Measurements from ENCODE around the gene NSF.
"Not testable (repeated sequence)": the region's sequence is repeated elsewhere in the genome, so short reads cannot be mapped to it uniquely, and the experiment has no call there.

The NSF gene

DNA sequence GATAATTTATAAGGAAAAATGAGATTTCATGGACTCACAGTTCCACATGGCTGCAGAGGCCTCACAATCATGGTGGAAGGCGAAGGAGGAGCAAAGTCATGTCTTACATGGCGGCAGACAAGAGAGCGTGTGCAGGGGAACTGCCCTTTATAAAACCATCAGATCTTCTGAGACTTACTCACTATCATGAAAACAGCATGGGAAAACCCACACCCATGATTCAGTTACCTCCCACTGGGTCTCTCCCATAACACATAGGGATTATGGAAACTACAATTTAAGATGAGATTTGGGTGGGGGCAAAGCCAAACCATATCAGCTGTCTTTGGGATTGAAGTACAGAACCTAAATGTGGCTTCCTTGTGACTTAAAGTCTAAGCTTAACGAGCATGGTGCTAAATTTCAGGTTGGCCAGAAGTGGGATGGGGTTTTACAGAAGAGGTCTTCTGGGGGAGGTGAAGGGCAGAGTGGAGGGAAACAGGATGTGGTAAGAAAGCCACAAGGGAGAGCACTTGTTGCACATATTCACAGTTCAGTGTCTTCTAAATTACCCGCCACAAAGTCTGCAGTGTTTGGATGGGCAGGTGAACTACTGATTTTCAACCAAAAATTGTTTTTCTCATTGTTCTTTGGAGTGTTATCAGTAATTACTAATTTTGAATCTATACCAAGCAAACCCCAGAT is 38.4 kb downstream of the NSF start:
- H3K4me3 ChIP-seq (ENCODE audit: extremely low read depth, insufficient read depth, low read length, poor library complexity, severe bottlenecking); H3K4me1 ChIP-seq (ENCODE audit: control insufficient read depth, insufficient read depth, low read length, poor library complexity, severe bottlenecking); H3K9me3 ChIP-seq (ENCODE audit: control insufficient read depth, low read length); H3K27ac ChIP-seq (ENCODE audit: low read depth, low read length, severe bottlenecking); H3K36me3 ChIP-seq (ENCODE audit: control insufficient read depth, insufficient read depth, low read length): not testable (repeated sequence)
- WGBS, 2 experiments (ENCODE audit: insufficient coverage in 2 of 2) = no CpG with 5 or more reads among the region's 5 CpGs

DNA sequence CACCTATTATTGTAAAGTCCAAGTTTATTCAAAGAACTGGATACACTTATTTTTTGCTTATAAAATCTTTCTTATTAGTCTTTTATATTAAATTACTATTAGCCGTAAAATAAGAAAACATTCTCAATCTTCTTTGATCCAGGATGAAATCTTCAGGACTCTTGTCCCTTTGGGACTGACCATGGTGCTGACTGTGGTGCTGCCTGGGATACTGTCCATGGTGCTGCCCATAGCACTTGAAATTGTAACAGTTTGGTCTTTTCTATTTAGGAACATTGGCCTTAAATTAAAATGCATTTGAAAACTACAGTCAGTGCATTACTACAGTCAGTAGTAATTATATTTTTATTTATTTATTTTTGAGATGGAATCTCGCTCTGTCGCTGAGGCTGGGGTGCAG is 41.7 kb downstream of the NSF start:
- no CpG with 5 or more reads among the region's 3 CpGs for WGBS, 2 experiments (ENCODE audit: insufficient coverage in 2 of 2)

DNA sequence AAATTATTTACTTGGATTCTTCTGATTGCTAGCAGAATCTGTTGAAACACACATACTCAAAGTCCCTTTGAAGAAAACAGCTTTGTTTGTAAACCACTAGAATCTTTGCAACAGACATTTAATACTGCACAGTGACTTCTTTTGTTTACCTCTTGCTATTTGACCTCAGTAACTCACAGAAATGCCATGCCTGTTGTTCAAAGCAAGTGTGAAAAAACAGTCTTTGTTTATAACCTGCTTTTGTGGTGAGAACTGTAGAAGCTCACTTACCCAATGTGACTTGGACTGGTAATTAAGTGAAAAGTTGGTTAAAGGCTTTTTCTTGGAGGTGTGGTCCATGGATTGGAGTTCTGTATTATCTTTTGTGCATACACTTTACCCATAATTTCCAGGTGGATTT is 44.4 kb downstream of the NSF start:
- H3K36me3 ChIP-seq (ENCODE audit: control insufficient read depth, insufficient read depth, low read length); H3K4me1 ChIP-seq (ENCODE audit: control insufficient read depth, insufficient read depth, low read length, poor library complexity, severe bottlenecking); H3K4me3 ChIP-seq (ENCODE audit: extremely low read depth, insufficient read depth, low read length, poor library complexity, severe bottlenecking); H3K9me3 ChIP-seq (ENCODE audit: control insufficient read depth, low read length); H3K27ac ChIP-seq (ENCODE audit: low read depth, low read length, severe bottlenecking): not testable (repeated sequence)

More for the DNA sequence above, 41.7 kb downstream of the NSF start:
- H3K4me1 ChIP-seq (ENCODE audit: control insufficient read depth, insufficient read depth, low read length, poor library complexity, severe bottlenecking); H3K27ac ChIP-seq (ENCODE audit: low read depth, low read length, severe bottlenecking); H3K9me3 ChIP-seq (ENCODE audit: control insufficient read depth, low read length); H3K4me3 ChIP-seq (ENCODE audit: extremely low read depth, insufficient read depth, low read length, poor library complexity, severe bottlenecking); H3K36me3 ChIP-seq (ENCODE audit: control insufficient read depth, insufficient read depth, low read length): not testable (repeated sequence)

DNA sequence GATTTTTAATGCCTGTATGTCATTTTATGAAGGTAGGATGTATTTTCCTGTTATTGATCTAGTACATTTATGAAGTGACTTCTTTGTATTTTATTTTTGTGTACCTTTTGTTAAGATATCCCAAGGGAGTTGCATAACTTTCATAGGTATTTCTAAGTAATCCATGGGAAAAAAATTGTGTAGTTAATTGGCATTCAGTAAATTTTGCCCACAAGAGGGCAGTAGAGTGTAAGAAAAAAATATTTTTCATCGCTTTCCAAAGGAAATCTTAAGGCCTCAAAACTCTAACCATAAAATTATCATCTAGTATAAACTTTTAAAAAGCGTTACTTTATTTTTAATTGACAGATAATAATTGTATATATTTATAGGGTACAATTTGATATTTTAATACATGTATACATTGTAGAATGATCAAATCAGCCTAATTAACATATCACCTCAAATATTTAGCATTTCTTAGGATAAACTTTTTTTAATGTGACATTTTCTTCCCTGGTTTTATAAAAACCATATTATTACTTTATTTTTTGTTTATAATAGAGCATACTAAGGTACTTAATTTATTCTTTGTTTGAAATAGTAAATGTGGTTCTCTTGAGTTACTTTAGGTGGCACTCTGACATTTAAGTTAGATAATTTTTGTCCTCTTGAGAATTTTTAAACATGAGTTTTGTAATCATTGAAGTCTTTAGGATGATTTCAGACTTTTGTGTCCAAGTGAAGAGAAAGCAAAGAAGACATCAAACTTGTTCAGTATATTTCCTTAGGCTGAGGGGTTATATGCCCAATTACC is 51.6 kb downstream of the NSF start:
- not testable (repeated sequence) for H3K27ac ChIP-seq (ENCODE audit: low read depth, low read length, severe bottlenecking); H3K4me1 ChIP-seq (ENCODE audit: control insufficient read depth, insufficient read depth, low read length, poor library complexity, severe bottlenecking); H3K36me3 ChIP-seq (ENCODE audit: control insufficient read depth, insufficient read depth, low read length); H3K9me3 ChIP-seq (ENCODE audit: control insufficient read depth, low read length); H3K4me3 ChIP-seq (ENCODE audit: extremely low read depth, insufficient read depth, low read length, poor library complexity, severe bottlenecking)
- no CpG with 5 or more reads among the region's 2 CpGs for WGBS, 2 experiments (ENCODE audit: insufficient coverage in 2 of 2)

DNA sequence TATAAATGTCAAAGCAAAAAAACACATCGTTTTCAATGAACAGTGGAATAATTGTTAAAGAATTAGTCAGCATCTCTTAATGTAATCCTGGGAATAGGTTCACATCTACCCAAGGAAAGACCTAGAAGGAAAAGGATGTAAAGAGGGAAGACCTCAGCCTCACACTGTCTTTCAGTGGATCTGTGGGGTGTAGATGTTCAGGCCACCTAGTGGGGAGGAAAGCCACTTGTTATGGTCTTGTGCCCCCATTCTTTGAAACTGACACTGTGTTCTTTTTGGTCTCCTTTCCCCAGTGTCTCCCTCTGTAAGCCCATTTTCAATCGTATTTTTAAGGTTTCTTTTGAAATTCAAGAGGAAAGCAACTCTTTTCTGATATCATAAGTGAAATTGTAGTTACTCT is 56.8 kb downstream of the NSF start:
- not testable (repeated sequence) for H3K27ac ChIP-seq (ENCODE audit: low read depth, low read length, severe bottlenecking); H3K9me3 ChIP-seq (ENCODE audit: control insufficient read depth, low read length); H3K36me3 ChIP-seq (ENCODE audit: control insufficient read depth, insufficient read depth, low read length); H3K4me3 ChIP-seq (ENCODE audit: extremely low read depth, insufficient read depth, low read length, poor library complexity, severe bottlenecking); H3K4me1 ChIP-seq (ENCODE audit: control insufficient read depth, insufficient read depth, low read length, poor library complexity, severe bottlenecking)
- no CpG with 5 or more reads among the region's 2 CpGs for WGBS, 2 experiments (ENCODE audit: insufficient coverage in 2 of 2)

DNA sequence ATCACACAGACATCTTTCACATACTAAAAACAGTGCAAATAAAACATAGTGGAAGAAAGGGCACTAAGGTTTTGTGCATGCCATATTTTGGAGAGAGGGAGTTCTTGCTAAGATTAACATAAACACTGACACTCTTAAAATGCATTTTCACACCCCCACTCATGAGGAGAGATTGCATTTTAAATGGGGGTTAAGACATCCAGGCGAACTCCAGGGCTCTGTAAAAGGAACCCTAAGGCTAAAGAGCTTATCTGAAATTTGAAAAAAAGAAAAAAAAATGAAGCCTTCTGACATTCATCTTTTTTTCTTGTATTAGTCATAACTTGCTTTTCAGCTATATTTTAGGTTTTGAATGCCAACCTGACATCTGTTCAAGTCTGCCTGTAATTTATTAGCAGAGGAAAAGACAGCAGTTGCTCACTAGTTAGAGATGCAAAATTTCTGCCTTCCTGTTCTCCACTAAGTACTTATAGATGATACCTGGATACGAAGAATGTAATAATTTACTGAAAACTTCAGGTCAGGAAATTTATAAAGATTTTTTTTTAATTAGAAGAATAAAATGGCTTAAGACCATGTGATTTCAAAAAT is 57.3 kb downstream of the NSF start:
- WGBS, 2 experiments (ENCODE audit: insufficient coverage in 2 of 2) = no CpG with 5 or more reads among the region's 2 CpGs
- H3K27ac ChIP-seq (ENCODE audit: low read depth, low read length, severe bottlenecking); H3K9me3 ChIP-seq (ENCODE audit: control insufficient read depth, low read length); H3K4me3 ChIP-seq (ENCODE audit: extremely low read depth, insufficient read depth, low read length, poor library complexity, severe bottlenecking); H3K4me1 ChIP-seq (ENCODE audit: control insufficient read depth, insufficient read depth, low read length, poor library complexity, severe bottlenecking); H3K36me3 ChIP-seq (ENCODE audit: control insufficient read depth, insufficient read depth, low read length): not testable (repeated sequence)

DNA sequence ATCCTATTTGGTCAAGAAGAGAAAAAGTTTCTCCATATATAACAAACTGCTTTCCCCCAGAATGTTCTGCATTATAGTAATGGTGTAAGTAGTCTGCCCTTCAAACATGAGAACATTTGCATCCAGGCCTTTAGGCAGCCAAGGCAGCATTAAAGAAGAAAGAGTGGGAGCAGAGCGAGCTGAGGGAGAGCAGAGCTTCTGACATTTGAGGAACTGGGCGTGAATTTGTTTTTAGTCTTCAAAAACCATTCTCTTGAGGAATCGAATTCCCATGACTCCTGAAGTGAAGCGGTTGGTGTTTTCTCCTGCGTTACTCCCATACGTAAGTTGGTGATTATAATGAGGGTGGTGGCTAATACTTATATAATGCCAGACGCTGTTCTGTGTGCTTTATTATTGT is 58.8 kb downstream of the NSF start:
- not testable (repeated sequence) for H3K4me3 ChIP-seq (ENCODE audit: extremely low read depth, insufficient read depth, low read length, poor library complexity, severe bottlenecking); H3K36me3 ChIP-seq (ENCODE audit: control insufficient read depth, insufficient read depth, low read length); H3K4me1 ChIP-seq (ENCODE audit: control insufficient read depth, insufficient read depth, low read length, poor library complexity, severe bottlenecking); H3K9me3 ChIP-seq (ENCODE audit: control insufficient read depth, low read length); H3K27ac ChIP-seq (ENCODE audit: low read depth, low read length, severe bottlenecking)
- no CpG with 5 or more reads among the region's 7 CpGs for WGBS, 2 experiments (ENCODE audit: insufficient coverage in 2 of 2)

DNA sequence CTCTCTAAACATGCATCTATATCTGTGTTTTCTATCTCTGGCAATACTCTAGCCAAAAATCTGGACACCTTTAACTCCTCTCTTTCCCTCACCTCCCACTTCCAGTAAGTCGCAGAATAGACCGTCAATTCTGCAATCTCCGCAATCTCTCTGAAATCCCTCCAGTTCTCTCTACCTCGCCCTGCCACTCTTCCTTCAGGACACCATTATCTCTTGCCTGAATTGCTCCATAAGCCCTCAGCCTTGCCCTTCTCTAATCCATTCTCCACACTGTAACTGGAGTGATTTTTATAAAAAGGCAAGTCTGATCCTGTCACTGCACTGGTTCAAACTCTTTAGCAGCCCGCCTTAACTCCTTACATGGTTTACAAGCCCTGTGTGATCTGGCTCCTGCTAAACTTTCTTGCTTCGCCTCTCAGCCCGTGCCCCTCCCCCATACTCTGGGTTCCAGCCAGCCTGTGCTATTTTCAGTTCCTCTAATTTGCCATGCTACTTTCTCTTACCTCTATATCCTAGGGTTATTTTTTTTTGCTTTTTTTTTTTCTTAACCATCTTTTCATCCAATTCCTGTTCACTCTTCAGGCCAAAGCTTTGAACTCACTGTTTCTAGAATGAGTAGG is 61.7 kb downstream of the NSF start:
- H3K4me3 ChIP-seq (ENCODE audit: extremely low read depth, insufficient read depth, low read length, poor library complexity, severe bottlenecking); H3K27ac ChIP-seq (ENCODE audit: low read depth, low read length, severe bottlenecking); H3K36me3 ChIP-seq (ENCODE audit: control insufficient read depth, insufficient read depth, low read length); H3K9me3 ChIP-seq (ENCODE audit: control insufficient read depth, low read length); H3K4me1 ChIP-seq (ENCODE audit: control insufficient read depth, insufficient read depth, low read length, poor library complexity, severe bottlenecking): not testable (repeated sequence)
- no CpG with 5 or more reads among the region's 7 CpGs for WGBS, 2 experiments (ENCODE audit: insufficient coverage in 2 of 2)

DNA sequence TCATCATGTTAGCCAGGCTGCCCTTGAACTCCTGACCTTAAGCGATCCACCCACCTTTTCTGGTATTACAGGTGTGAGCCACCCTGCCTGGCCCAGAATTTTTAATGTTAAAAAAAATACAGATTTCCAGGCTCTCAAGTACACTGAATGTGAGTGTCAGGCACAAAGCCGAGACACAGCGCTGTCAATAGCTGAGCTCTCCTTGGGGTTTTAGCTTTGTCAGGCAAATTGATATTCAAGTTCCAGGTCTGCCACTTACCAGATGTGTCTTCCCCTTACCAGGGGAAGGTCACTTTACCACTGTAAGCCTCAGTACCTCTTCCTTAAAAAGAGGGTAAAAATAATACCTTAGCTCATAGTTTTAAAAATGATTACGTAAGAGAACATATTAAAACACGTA is 67.8 kb downstream of the NSF start:
- WGBS, 2 experiments (ENCODE audit: insufficient coverage in 2 of 2) = no CpG with 5 or more reads among the region's 5 CpGs
- H3K4me3 ChIP-seq (ENCODE audit: extremely low read depth, insufficient read depth, low read length, poor library complexity, severe bottlenecking); H3K9me3 ChIP-seq (ENCODE audit: control insufficient read depth, low read length); H3K4me1 ChIP-seq (ENCODE audit: control insufficient read depth, insufficient read depth, low read length, poor library complexity, severe bottlenecking); H3K36me3 ChIP-seq (ENCODE audit: control insufficient read depth, insufficient read depth, low read length); H3K27ac ChIP-seq (ENCODE audit: low read depth, low read length, severe bottlenecking): not testable (repeated sequence)

DNA sequence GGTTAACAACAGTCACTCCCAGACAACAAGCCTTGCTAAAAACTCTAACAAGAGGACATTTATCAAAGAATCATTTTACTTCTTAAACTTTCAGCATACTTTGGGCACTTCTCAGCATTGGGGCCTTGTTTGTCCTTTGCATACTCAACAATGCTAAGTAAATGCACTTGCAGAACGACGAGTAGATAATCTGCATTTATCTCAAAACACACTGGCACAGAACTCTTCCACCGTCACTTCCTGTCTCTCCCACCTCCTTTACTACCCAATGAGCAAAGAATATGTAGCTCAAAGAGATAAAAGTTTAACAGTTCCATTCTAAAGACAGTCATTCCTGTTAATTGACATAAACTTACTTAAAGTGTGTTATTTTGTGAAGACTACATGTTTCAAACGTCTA is 69.2 kb downstream of the NSF start:
- no CpG with 5 or more reads among the region's 4 CpGs for WGBS, 2 experiments (ENCODE audit: insufficient coverage in 2 of 2)
- not testable (repeated sequence) for H3K9me3 ChIP-seq (ENCODE audit: control insufficient read depth, low read length); H3K4me3 ChIP-seq (ENCODE audit: extremely low read depth, insufficient read depth, low read length, poor library complexity, severe bottlenecking); H3K4me1 ChIP-seq (ENCODE audit: control insufficient read depth, insufficient read depth, low read length, poor library complexity, severe bottlenecking); H3K36me3 ChIP-seq (ENCODE audit: control insufficient read depth, insufficient read depth, low read length); H3K27ac ChIP-seq (ENCODE audit: low read depth, low read length, severe bottlenecking)

DNA sequence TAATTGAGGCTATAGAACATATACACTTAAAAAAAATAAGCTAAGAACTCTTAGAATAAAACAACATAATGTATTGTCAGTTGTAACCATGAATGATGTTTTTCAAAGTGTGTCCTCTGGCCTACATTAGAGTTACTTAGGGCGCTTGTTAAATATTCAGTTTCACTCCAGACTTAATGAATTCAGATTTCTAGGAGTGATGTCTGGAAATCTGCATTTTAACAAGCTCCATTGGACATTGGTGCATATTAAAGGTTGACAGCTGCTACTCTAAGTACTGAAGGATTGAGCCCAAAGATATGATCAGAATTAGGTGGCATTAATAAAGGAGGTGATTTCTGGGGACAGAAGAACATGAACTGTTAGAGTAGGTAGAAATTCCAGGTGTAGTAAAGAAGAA is 72.7 kb downstream of the NSF start:
- not testable (repeated sequence) for H3K36me3 ChIP-seq (ENCODE audit: control insufficient read depth, insufficient read depth, low read length); H3K9me3 ChIP-seq (ENCODE audit: control insufficient read depth, low read length); H3K4me3 ChIP-seq (ENCODE audit: extremely low read depth, insufficient read depth, low read length, poor library complexity, severe bottlenecking); H3K27ac ChIP-seq (ENCODE audit: low read depth, low read length, severe bottlenecking); H3K4me1 ChIP-seq (ENCODE audit: control insufficient read depth, insufficient read depth, low read length, poor library complexity, severe bottlenecking)
- WGBS, 2 experiments (ENCODE audit: insufficient coverage in 2 of 2) = no CpG with 5 or more reads among the region's 1 CpG
